Colonic mucosa (tissue), 4 donors: ENCODE data around the gene CTTN. TPM values are rescaled to one million over a fixed set of nuclear protein-coding genes. Genes with fewer than 3 reads are reported as not detected.

Experiments
- DNase-seq: peaks from one replicate; pipeline ENCODE4 v3.0.0-alpha.2; 2020
- H3K27ac ChIP-seq: fragments of 200-600 bp; one replicate; pipeline ENCODE4 v1.8.0; 2021
- H3K27me3 ChIP-seq: fragments of 200-600 bp; one replicate; pipeline ENCODE4 v1.8.0; 2021
- H3K36me3 ChIP-seq: fragments of 200-600 bp; one replicate; pipeline ENCODE4 v1.8.0; 2021
- H3K4me1 ChIP-seq: fragments of 200-600 bp; one replicate; pipeline ENCODE4 v1.8.0; 2021; ENCODE audit warnings: mild to moderate bottlenecking
- H3K4me3 ChIP-seq: fragments of 200-600 bp; one replicate; pipeline ENCODE4 v1.8.0; 2021
- H3K9ac ChIP-seq, 2 donors: one replicate each; pipeline ENCODE4 v1.7.0; 2013; ENCODE audit warnings: control low read depth in 2 of 2, low read depth in 2 of 2, low read length in 2 of 2
- H3K9me3 ChIP-seq: fragments of 200-600 bp; one replicate; pipeline ENCODE4 v1.8.0; 2021
- intact Hi-C: fragments of 100-400 bp; cut with DNase I; formaldehyde crosslinking; loops from one replicate; pipeline ENCODE4 v1.14.1; 2022
- total RNA-seq, 2 donors: library from RNA; stranded (reverse); fragmentation: NEBNext Ultra II Directional in 1 of 2; extraction: Animal tissue kit (Norgen Biotek cat#: 25700) in 1 of 2; gene quantifications; one replicate each; pipeline ENCODE4 v1.2.1, GENCODE V29; 2021
- TF ChIP-seq, protein P1 (sequence below): fragments of 200-600 bp; IDR thresholded peaks from one replicate; pipeline ENCODE4 v1.8.0; 2022; ENCODE audit warnings: antibody characterized with exemption, mild to moderate bottlenecking
- donor health status: healthy.
- donor health status: DM: no; HTN: no; CAD: no.
- donor health status: DM: no; HTN: no; CAD: no.

CTTN gene
- total RNA-seq, 2 donors from 2014 or later: 249 to 302 TPM

DNA sequence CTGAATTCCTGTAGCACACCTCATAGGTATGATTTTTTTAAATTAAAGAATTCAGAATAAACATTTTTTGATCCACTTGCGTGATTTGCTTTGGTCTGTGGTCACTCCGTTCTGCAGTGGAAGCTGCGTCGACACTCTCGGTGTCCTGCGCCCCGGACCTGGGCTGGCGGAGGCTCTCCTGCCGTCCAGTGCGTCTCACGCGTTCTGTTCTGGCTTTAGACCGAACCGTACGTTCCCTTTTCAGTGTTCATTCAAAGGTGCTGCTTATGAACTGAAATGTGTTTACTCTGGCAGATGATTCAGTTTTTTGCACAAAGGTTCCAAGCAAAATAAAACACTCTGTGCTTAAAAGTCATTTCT is 38.2 kb downstream of the CTTN start:
- DNase-seq: no peak
- Histone ChIP-seq H3K9me3 (no peaks in the 10 kb centered on the region), H3K4me1 (no peaks in the 10 kb centered on the region), H3K27ac (no peak overlapping the region), H3K27me3 (no peaks in the 10 kb centered on the region), H3K9ac (no peak overlapping the region), H3K4me3 (no peak overlapping the region), H3K36me3 (peaks cover 26% of the 10 kb centered on the region)
- TF ChIP-seq, protein P1, sequence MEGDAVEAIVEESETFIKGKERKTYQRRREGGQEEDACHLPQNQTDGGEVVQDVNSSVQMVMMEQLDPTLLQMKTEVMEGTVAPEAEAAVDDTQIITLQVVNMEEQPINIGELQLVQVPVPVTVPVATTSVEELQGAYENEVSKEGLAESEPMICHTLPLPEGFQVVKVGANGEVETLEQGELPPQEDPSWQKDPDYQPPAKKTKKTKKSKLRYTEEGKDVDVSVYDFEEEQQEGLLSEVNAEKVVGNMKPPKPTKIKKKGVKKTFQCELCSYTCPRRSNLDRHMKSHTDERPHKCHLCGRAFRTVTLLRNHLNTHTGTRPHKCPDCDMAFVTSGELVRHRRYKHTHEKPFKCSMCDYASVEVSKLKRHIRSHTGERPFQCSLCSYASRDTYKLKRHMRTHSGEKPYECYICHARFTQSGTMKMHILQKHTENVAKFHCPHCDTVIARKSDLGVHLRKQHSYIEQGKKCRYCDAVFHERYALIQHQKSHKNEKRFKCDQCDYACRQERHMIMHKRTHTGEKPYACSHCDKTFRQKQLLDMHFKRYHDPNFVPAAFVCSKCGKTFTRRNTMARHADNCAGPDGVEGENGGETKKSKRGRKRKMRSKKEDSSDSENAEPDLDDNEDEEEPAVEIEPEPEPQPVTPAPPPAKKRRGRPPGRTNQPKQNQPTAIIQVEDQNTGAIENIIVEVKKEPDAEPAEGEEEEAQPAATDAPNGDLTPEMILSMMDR: no peak
- intact Hi-C loops: no loop called here

DNA sequence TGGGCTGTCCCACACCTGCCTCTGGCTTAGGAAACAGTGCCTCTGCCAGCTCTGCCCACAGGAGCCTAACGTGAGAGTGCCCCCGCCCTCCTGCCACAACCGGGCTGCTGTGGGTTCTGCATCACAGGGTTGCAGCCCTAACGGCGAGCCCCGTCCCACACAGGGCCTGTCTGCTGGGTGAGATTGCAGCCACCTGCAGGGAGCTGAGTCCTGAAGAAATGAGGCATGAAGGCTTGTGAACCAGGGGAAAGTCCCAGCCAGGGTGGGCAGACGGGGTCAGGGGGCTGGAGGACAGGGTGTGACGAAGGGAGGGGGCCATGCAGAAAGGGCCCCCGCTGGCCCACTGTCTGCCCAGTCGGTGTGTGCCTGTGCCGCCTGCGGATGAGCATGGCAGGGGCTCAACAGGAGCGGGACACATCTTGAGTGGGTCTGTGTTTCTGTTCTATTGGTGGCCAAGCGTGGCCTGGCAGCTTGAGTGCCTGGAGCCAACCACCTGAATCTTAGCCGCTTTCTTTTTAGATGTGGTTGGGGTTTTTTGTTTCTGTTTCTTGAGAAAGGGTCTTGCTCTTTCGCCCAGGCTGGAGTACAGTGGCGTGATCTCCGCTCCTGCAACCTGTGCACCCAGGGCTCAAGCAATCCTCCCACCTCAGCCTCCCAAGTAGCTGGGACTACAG is 38.9 kb downstream of the CTTN start:
- Histone ChIP-seq H3K36me3 (peaks cover 22% of the 10 kb centered on the region), H3K9me3 (no peaks in the 10 kb centered on the region), H3K4me1 (no peaks in the 10 kb centered on the region), H3K27ac (no peak overlapping the region), H3K27me3 (no peaks in the 10 kb centered on the region), H3K9ac (no peak overlapping the region), H3K4me3 (no peak overlapping the region)
- intact Hi-C loops: no loop called here
- TF ChIP-seq, protein P1: no peak
- DNase-seq: no peak

DNA sequence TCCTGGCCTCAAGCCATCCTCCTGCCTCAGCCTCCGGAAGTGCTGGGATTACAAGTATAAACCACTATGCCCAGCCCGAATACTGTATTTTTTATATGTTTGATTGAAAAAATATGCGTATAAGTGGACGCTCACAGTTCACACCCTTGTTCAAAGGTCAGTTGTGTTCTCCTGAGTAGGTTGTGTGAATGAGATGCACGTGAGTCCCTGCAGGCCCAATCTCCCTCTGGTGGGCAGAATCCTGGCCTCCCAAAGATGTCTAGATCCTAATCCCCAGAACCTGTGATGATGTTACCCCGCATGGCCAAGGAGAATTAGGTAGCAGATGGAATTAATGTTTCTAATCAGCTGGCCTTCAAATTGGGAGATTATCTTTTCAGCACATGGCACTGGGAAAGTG is 41.9 kb downstream of the CTTN start:
- no peak for DNase-seq
- Histone ChIP-seq H3K4me1 (no peaks in the 10 kb centered on the region), H3K27ac (no peak overlapping the region), H3K27me3 (no peaks in the 10 kb centered on the region), H3K9ac (no peak overlapping the region), H3K9me3 (no peaks in the 10 kb centered on the region), H3K36me3 (peaks cover 5% of the 10 kb centered on the region), H3K4me3 (no peak overlapping the region)
- intact Hi-C loops: no loop called here
- TF ChIP-seq, protein P1: no peak

DNA sequence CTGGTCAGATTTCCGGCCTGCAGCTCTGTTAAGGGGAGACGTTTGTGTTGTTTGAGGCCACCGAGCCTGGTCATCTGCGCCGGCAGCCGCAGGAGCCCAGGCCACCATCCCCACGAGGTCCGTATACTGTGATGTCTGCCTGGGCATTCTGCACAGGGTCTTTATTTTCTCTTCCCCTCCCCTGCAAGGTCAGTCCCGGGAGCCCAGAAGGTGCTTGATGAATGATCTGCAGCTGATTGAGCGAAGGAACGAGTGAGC is 45.4 kb downstream of the CTTN start:
- no peak overlapping the region for H3K4me3 ChIP-seq
- TF ChIP-seq, protein P1: no peak
- H3K9me3 ChIP-seq: no peaks in the 10 kb centered on the region
- no peak overlapping the region for H3K9ac ChIP-seq
- no peaks in the 10 kb centered on the region for H3K27me3 ChIP-seq
- no peak for DNase-seq
- H3K27ac ChIP-seq: no peak overlapping the region
- no peaks in the 10 kb centered on the region for H3K36me3 ChIP-seq
- intact Hi-C loops: no loop called here
- no peaks in the 10 kb centered on the region for H3K4me1 ChIP-seq

DNA sequence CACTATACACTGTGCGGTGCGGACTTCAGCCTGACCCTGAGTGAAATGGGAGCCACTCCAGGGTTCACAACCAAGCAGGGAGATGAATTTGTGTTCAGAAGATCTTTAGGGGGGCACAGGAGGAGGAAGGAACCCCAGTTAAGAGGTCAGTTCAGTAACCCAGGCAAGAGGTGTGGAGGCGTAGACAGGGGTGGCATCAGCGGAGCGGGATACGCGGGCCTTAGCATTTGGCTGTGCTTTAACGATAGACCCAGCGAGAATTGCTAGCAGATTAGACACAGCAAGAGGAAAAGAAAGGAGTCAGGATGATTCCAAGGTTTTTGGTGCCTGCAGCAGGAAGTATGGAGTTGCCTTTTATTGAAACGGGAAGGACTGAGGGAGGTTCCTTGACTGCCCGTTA is 46.8 kb downstream of the CTTN start:
- Histone ChIP-seq H3K36me3 (no peaks in the 10 kb centered on the region), H3K9ac (no peak overlapping the region), H3K27ac (no peak overlapping the region), H3K9me3 (no peaks in the 10 kb centered on the region), H3K4me3 (no peak overlapping the region), H3K27me3 (no peaks in the 10 kb centered on the region), H3K4me1 (no peaks in the 10 kb centered on the region)
- intact Hi-C loops: no loop called here
- no peak for DNase-seq
- TF ChIP-seq, protein P1: no peak

DNA sequence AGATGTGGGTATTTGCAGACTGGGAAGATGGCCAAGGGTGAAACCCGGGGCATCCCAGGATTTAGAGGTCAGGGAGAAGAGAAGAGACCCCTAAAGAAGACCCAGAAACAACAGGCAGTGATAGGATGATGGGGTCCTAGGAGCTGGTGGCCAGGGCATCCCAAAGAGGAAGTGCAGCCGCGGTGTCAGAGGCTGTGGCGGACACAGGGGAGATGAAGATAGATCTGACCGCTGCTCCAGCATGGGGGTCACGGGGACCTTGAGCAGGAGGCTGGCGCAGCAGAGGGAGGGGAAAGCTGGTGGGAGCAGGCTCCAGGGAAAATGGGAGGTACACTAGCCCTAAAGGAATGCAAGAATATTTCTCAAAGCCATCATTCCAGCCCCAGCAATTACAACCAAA is 47.3 kb downstream of the CTTN start:
- TF ChIP-seq, protein P1: no peak
- no peak for DNase-seq
- no peak overlapping the region for H3K4me3 ChIP-seq
- H3K27me3 ChIP-seq: no peaks in the 10 kb centered on the region
- no peaks in the 10 kb centered on the region for H3K9me3 ChIP-seq
- H3K27ac ChIP-seq: no peak overlapping the region
- H3K9ac ChIP-seq: no peak overlapping the region
- no peaks in the 10 kb centered on the region for H3K36me3 ChIP-seq
- no peaks in the 10 kb centered on the region for H3K4me1 ChIP-seq
- intact Hi-C loops: no loop called here
